ENCODE data around the gene DLGAP1.

- no peak for TF ChIP-seq MAFK (IDR thresholded peaks at IDR 0.05; ENCODE audit: low read depth, low read length)
- TF ChIP-seq CTCF (conservative IDR thresholded peaks at IDR 0.05; ENCODE audit: low read depth, low read length) = no peak
- TF ChIP-seq RCOR1 (IDR thresholded peaks at IDR 0.05; ENCODE audit: insufficient replicate concordance, low read length) = no peak
- no peak for TF ChIP-seq RFX5 (IDR thresholded peaks at IDR 0.05; ENCODE audit: low read depth, low read length)
- no peak for TF ChIP-seq MXI1 (IDR thresholded peaks at IDR 0.05; ENCODE audit: borderline replicate concordance, low read depth, low read length)
- TF ChIP-seq ELK1 (IDR thresholded peaks at IDR 0.05; ENCODE audit: borderline replicate concordance, low read depth, low read length) = no peak
- no peak for TF ChIP-seq POLR2A (IDR thresholded peaks at IDR 0.05; ENCODE audit: low read depth, low read length)
These were observed 902.8 kb downstream of the DLGAP1 start for GRCh38 chr18:3552305-3552704.
